ENCODE data around the gene KRT82. TPM values are rescaled to one million over a fixed set of nuclear protein-coding genes. Genes with fewer than 3 reads are reported as not detected.
"Not testable (repeated sequence)": the region's sequence is repeated elsewhere in the genome, so short reads cannot be mapped to it uniquely, and the experiment has no call there.

KRT82 gene
- total RNA-seq, 1 donor from 2014 or later, result not detected

- H3K4me3 Mint-ChIP-seq; H3K9me3 Mint-ChIP-seq; intact Hi-C loops (cut with micrococcal nuclease); DNase-seq; H3K36me3 Mint-ChIP-seq (ENCODE audit: low read depth); H3K4me1 Mint-ChIP-seq; H3K27ac Mint-ChIP-seq; H3K27me3 Mint-ChIP-seq: not testable (repeated sequence)
These were observed 4.6 kb upstream of the KRT82 start for GRCh38 chr12:52410589-52411248.

GRCh38 chr12:52407918-52408317, 1.8 kb upstream of the KRT82 start:
- DNase-seq, result no peak
- no peak overlapping the region for H3K4me3 Mint-ChIP-seq
- no peaks in the 10 kb centered on the region for H3K4me1 Mint-ChIP-seq
- no peak overlapping the region for H3K27ac Mint-ChIP-seq
- intact Hi-C loops (cut with micrococcal nuclease), result no loop called here
- H3K36me3 Mint-ChIP-seq (ENCODE audit: low read depth), result no peaks in the 10 kb centered on the region
- no peaks in the 10 kb centered on the region for H3K9me3 Mint-ChIP-seq
- peaks cover 4% of the 10 kb centered on the region for H3K27me3 Mint-ChIP-seq

- H3K27ac Mint-ChIP-seq, result no peak overlapping the region
- H3K36me3 Mint-ChIP-seq (ENCODE audit: low read depth), result no peaks in the 10 kb centered on the region
- H3K4me3 Mint-ChIP-seq, result no peak overlapping the region
- H3K4me1 Mint-ChIP-seq, result no peaks in the 10 kb centered on the region
- H3K27me3 Mint-ChIP-seq, result peaks cover 4% of the 10 kb centered on the region
- H3K9me3 Mint-ChIP-seq, result no peaks in the 10 kb centered on the region
- intact Hi-C loops (cut with micrococcal nuclease), result no loop called here
- DNase-seq, result no peak
These were observed 1.2 kb downstream of the KRT82 start for GRCh38 chr12:52404951-52405350.

- H3K27me3 Mint-ChIP-seq, result peaks cover 4% of the 10 kb centered on the region
- H3K4me1 Mint-ChIP-seq, result no peaks in the 10 kb centered on the region
- DNase-seq, result no peak
- no peak overlapping the region for H3K4me3 Mint-ChIP-seq
- H3K9me3 Mint-ChIP-seq, result no peaks in the 10 kb centered on the region
- no peaks in the 10 kb centered on the region for H3K36me3 Mint-ChIP-seq (ENCODE audit: low read depth)
- intact Hi-C loops (cut with micrococcal nuclease), result no loop called here
- H3K27ac Mint-ChIP-seq, result no peak overlapping the region
These were observed 2.6 kb downstream of the KRT82 start for GRCh38 chr12:52403561-52403960.

- Mint-ChIP-seq H3K9me3 (no peaks in the 10 kb centered on the region), H3K27ac (no peak overlapping the region), H3K4me3 (no peak overlapping the region), H3K4me1 (no peaks in the 10 kb centered on the region), H3K36me3 (ENCODE audit: low read depth) (no peaks in the 10 kb centered on the region), H3K27me3 (peaks cover 4% of the 10 kb centered on the region)
- no peak for DNase-seq
- intact Hi-C loops (cut with micrococcal nuclease), result no loop called here
These were observed 3.1 kb downstream of the KRT82 start for GRCh38 chr12:52402873-52403540.

- no peaks in the 10 kb centered on the region for H3K9me3 Mint-ChIP-seq
- DNase-seq, result no peak
- H3K4me1 Mint-ChIP-seq, result no peaks in the 10 kb centered on the region
- H3K36me3 Mint-ChIP-seq (ENCODE audit: low read depth), result no peaks in the 10 kb centered on the region
- peaks cover 5% of the 10 kb centered on the region for H3K27me3 Mint-ChIP-seq
- intact Hi-C loops (cut with micrococcal nuclease), result no loop called here
- H3K4me3 Mint-ChIP-seq, result no peak overlapping the region
- H3K27ac Mint-ChIP-seq, result no peak overlapping the region
These were observed 3.8 kb downstream of the KRT82 start for GRCh38 chr12:52402377-52402776.

GRCh38 chr12:52401926-52402325, 4.2 kb downstream of the KRT82 start:
- peaks cover 10% of the 10 kb centered on the region for H3K27me3 Mint-ChIP-seq
- intact Hi-C loops (cut with micrococcal nuclease), result no loop called here
- H3K9me3 Mint-ChIP-seq, result no peaks in the 10 kb centered on the region
- H3K36me3 Mint-ChIP-seq (ENCODE audit: low read depth), result no peaks in the 10 kb centered on the region
- H3K4me1 Mint-ChIP-seq, result no peaks in the 10 kb centered on the region
- H3K4me3 Mint-ChIP-seq, result no peak overlapping the region
- DNase-seq, result no peak
- no peak overlapping the region for H3K27ac Mint-ChIP-seq

- Mint-ChIP-seq H3K9me3 (no peaks in the 10 kb centered on the region), H3K4me1 (no peaks in the 10 kb centered on the region), H3K27me3 (peaks cover 11% of the 10 kb centered on the region), H3K4me3 (no peak overlapping the region), H3K36me3 (ENCODE audit: low read depth) (no peaks in the 10 kb centered on the region), H3K27ac (no peak overlapping the region)
- no peak for DNase-seq
- intact Hi-C loops (cut with micrococcal nuclease), result no loop called here
These were observed 4.6 kb downstream of the KRT82 start for GRCh38 chr12:52401526-52401925.

GRCh38 chr12:52400906-52401305, 5.2 kb downstream of the KRT82 start:
- no peaks in the 10 kb centered on the region for H3K4me1 Mint-ChIP-seq
- no peaks in the 10 kb centered on the region for H3K36me3 Mint-ChIP-seq (ENCODE audit: low read depth)
- H3K9me3 Mint-ChIP-seq, result no peaks in the 10 kb centered on the region
- H3K27ac Mint-ChIP-seq, result no peak overlapping the region
- no peak overlapping the region for H3K4me3 Mint-ChIP-seq
- intact Hi-C loops (cut with micrococcal nuclease), result no loop called here
- H3K27me3 Mint-ChIP-seq, result peaks cover 11% of the 10 kb centered on the region
- DNase-seq, result no peak

GRCh38 chr12:52399756-52400155, 6.4 kb downstream of the KRT82 start:
- no peak overlapping the region for H3K4me3 Mint-ChIP-seq
- H3K36me3 Mint-ChIP-seq (ENCODE audit: low read depth), result no peaks in the 10 kb centered on the region
- intact Hi-C loops (cut with micrococcal nuclease), result no loop called here
- H3K4me1 Mint-ChIP-seq, result no peaks in the 10 kb centered on the region
- no peak overlapping the region for H3K27ac Mint-ChIP-seq
- DNase-seq, result no peak
- no peaks in the 10 kb centered on the region for H3K9me3 Mint-ChIP-seq
- H3K27me3 Mint-ChIP-seq, result peaks cover 11% of the 10 kb centered on the region

GRCh38 chr12:52398176-52398575, 8.0 kb downstream of the KRT82 start:
- Mint-ChIP-seq H3K36me3 (ENCODE audit: low read depth) (no peaks in the 10 kb centered on the region), H3K4me1 (no peaks in the 10 kb centered on the region), H3K9me3 (no peaks in the 10 kb centered on the region), H3K4me3 (no peak overlapping the region), H3K27ac (no peak overlapping the region), H3K27me3 (peaks cover 10% of the 10 kb centered on the region)
- intact Hi-C loops (cut with micrococcal nuclease), result no loop called here
- no peak for DNase-seq

GRCh38 chr12:52396656-52397055, 9.5 kb downstream of the KRT82 start:
- H3K4me1 Mint-ChIP-seq, result no peaks in the 10 kb centered on the region
- H3K27ac Mint-ChIP-seq, result no peak overlapping the region
- no peaks in the 10 kb centered on the region for H3K9me3 Mint-ChIP-seq
- intact Hi-C loops (cut with micrococcal nuclease), result no loop called here
- H3K4me3 Mint-ChIP-seq, result no peak overlapping the region
- peaks cover 10% of the 10 kb centered on the region for H3K27me3 Mint-ChIP-seq
- no peaks in the 10 kb centered on the region for H3K36me3 Mint-ChIP-seq (ENCODE audit: low read depth)
- DNase-seq, result no peak

GRCh38 chr12:52395761-52396434, 10.2 kb downstream of the KRT82 start:
- Mint-ChIP-seq H3K9me3 (no peaks in the 10 kb centered on the region), H3K4me3 (no peak overlapping the region), H3K27me3 (peaks cover 10% of the 10 kb centered on the region), H3K36me3 (ENCODE audit: low read depth) (no peaks in the 10 kb centered on the region), H3K27ac (no peak overlapping the region), H3K4me1 (no peaks in the 10 kb centered on the region)
- no peak for DNase-seq
- intact Hi-C loops (cut with micrococcal nuclease), result no loop called here

- Mint-ChIP-seq H3K4me3 (no peak overlapping the region), H3K27ac (no peak overlapping the region)
- intact Hi-C loops (cut with micrococcal nuclease), result no loop called here
These were observed 11.2 kb downstream of the KRT82 start for GRCh38 chr12:52394836-52395405.

More at GRCh38 chr12:52394836-52395405, 11.2 kb downstream of the KRT82 start:
- no peaks in the 10 kb centered on the region for H3K4me1 Mint-ChIP-seq
- no peak for DNase-seq
- H3K9me3 Mint-ChIP-seq, result no peaks in the 10 kb centered on the region
- H3K27me3 Mint-ChIP-seq, result peaks cover 10% of the 10 kb centered on the region
- H3K36me3 Mint-ChIP-seq (ENCODE audit: low read depth), result no peaks in the 10 kb centered on the region

Data from activated CD4-positive, alpha-beta T cell treated with anti-CD3 and anti-CD28 coated beads, Interleukin-2, amount 10 ng/mL, durations not matched to agents 24 days and 14 days (primary cell).